Measurements from ENCODE around the gene OAT.

GRCh38 chr10:124370426-124370825, 48.3 kb downstream of the OAT start:
- TF ChIP-seq SP1 (IDR thresholded peaks at IDR 0.05), result no peak
- TF ChIP-seq, protein P1, sequence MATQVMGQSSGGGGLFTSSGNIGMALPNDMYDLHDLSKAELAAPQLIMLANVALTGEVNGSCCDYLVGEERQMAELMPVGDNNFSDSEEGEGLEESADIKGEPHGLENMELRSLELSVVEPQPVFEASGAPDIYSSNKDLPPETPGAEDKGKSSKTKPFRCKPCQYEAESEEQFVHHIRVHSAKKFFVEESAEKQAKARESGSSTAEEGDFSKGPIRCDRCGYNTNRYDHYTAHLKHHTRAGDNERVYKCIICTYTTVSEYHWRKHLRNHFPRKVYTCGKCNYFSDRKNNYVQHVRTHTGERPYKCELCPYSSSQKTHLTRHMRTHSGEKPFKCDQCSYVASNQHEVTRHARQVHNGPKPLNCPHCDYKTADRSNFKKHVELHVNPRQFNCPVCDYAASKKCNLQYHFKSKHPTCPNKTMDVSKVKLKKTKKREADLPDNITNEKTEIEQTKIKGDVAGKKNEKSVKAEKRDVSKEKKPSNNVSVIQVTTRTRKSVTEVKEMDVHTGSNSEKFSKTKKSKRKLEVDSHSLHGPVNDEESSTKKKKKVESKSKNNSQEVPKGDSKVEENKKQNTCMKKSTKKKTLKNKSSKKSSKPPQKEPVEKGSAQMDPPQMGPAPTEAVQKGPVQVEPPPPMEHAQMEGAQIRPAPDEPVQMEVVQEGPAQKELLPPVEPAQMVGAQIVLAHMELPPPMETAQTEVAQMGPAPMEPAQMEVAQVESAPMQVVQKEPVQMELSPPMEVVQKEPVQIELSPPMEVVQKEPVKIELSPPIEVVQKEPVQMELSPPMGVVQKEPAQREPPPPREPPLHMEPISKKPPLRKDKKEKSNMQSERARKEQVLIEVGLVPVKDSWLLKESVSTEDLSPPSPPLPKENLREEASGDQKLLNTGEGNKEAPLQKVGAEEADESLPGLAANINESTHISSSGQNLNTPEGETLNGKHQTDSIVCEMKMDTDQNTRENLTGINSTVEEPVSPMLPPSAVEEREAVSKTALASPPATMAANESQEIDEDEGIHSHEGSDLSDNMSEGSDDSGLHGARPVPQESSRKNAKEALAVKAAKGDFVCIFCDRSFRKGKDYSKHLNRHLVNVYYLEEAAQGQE (IDR thresholded peaks at IDR 0.05), result no peak
- TF ChIP-seq YY1 (IDR thresholded peaks at IDR 0.05), result no peak
- TF ChIP-seq, protein P2, sequence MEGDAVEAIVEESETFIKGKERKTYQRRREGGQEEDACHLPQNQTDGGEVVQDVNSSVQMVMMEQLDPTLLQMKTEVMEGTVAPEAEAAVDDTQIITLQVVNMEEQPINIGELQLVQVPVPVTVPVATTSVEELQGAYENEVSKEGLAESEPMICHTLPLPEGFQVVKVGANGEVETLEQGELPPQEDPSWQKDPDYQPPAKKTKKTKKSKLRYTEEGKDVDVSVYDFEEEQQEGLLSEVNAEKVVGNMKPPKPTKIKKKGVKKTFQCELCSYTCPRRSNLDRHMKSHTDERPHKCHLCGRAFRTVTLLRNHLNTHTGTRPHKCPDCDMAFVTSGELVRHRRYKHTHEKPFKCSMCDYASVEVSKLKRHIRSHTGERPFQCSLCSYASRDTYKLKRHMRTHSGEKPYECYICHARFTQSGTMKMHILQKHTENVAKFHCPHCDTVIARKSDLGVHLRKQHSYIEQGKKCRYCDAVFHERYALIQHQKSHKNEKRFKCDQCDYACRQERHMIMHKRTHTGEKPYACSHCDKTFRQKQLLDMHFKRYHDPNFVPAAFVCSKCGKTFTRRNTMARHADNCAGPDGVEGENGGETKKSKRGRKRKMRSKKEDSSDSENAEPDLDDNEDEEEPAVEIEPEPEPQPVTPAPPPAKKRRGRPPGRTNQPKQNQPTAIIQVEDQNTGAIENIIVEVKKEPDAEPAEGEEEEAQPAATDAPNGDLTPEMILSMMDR (IDR thresholded peaks at IDR 0.05; ENCODE audit: low read depth, low read length, missing input control), result no peak
- TF ChIP-seq RAD21 (IDR thresholded peaks at IDR 0.05), result no peak
- no peak for TF ChIP-seq TAF1 (conservative IDR thresholded peaks at IDR 0.05)
- TF ChIP-seq JUND (IDR thresholded peaks at IDR 0.05), result no peak
- TF ChIP-seq HNF4G (IDR thresholded peaks at IDR 0.05), result no peak
